GM23248 (cell line): ENCODE data around the gene PAK2.
"Not testable (repeated sequence)": the region's sequence is repeated elsewhere in the genome, so short reads cannot be mapped to it uniquely, and the experiment has no call there.

ENCODE experiments used
- EZH2 ChIP-seq: fragments of 200-600 bp; sonication (generic); IDR thresholded peaks from 2 replicates; pipeline ENCODE4 v1.6.1; 2018; ENCODE audit warnings: antibody characterized with exemption, mild to moderate bottlenecking; ENCODE audit not compliant: insufficient read depth, poor library complexity, severe bottlenecking
- EZH2phosphoT487 ChIP-seq: fragments of 200-600 bp; sonication (generic); IDR thresholded peaks from 2 replicates; pipeline ENCODE4 v1.6.1; 2018; ENCODE audit warnings: antibody characterized with exemption, moderate library complexity, mild to moderate bottlenecking, low read depth; ENCODE audit not compliant: insufficient read depth

- not testable (repeated sequence) for TF ChIP-seq EZH2, EZH2phosphoT487
These were observed 134.9 kb downstream of the PAK2 start for GRCh38 chr3:196874511-196875094.
